GM12878 (cell line): ENCODE results near the gene GORASP1. TPM values are rescaled to one million over a fixed set of nuclear protein-coding genes. Genes with fewer than 3 reads are reported as not detected.

ENCODE experiments used
- BACH1 ChIP-seq: fragments of 450-650 bp; IDR thresholded peaks from 2 replicates; pipeline ENCODE4 v1.6.1; 2017; ENCODE audit warnings: mild to moderate bottlenecking, borderline replicate concordance
- CTCF ChIP-seq, 3 experiments: IDR thresholded peaks in 2 of 3; conservative IDR thresholded peaks in 1 of 3; 2 replicates each; pipeline ENCODE4 v1.5.1; 2011; ENCODE audit warnings: low read depth in 3 of 3, low read length in 3 of 3, mild to moderate bottlenecking in 3 of 3, control low read depth in 2 of 3, moderate library complexity in 2 of 3, inconsistent platforms in 1 of 3, mixed read lengths in 1 of 3; ENCODE audit not compliant: control insufficient read depth in 2 of 3, insufficient read depth in 1 of 3; ENCODE audit errors: extremely low read depth in 1 of 3
- HCFC1 ChIP-seq: fragments of 150-350 bp; IDR thresholded peaks from 2 replicates; pipeline ENCODE4 v1.6.1; 2014; ENCODE audit warnings: low read length
- RCOR1 ChIP-seq: conservative IDR thresholded peaks from 2 replicates; pipeline ENCODE4 v1.6.1; 2012; ENCODE audit warnings: low read depth, low read length, improper control_type of control experiment
- SUZ12 ChIP-seq: fragments of 200-600 bp; sonication (generic); IDR thresholded peaks from one replicate; pipeline ENCODE4 v1.6.1; 2018; ENCODE audit warnings: antibody characterized with exemption, mild to moderate bottlenecking; ENCODE audit not compliant: unreplicated experiment
- polyA plus RNA-seq, 11 experiments: library from polyadenylated mRNA; depleted of rRNA in 4 of 11; unstranded in 6 of 11; stranded (reverse) in 5 of 11; fragments of >200 nt; fragmentation: Nextera tagmentation in 4 of 11; fragmentation: Illumina TruSeq in 1 of 11; extraction: Ambion mirVana in 4 of 11; extraction: Trizol in 1 of 11; gene quantifications; 1 replicate in 1 of 11; 2 replicates in 10 of 11; pipeline versions ENCODE4 v1.2.1 to v1.2.3, GENCODE V29; 2011 to 2016; ENCODE audit warnings: inconsistent platforms in 2 of 11, missing spikeins in 2 of 11, low read depth in 1 of 11
- total RNA-seq, 4 experiments: library from RNA; depleted of rRNA in 3 of 4; stranded (reverse); fragments of >200 nt in 3 of 4; fragmentation: Illumina TruSeq in 1 of 4; extraction: Trizol in 1 of 4; gene quantifications; 2 replicates each; pipeline versions ENCODE4 v1.2.1 to v1.2.3, GENCODE V29; 2013 to 2021
- TF ChIP-seq, protein P1 (sequence below): fragments of 450-650 bp; formaldehyde crosslinking; IDR thresholded peaks from 2 replicates; pipeline ENCODE4 v1.4.0; 2020; ENCODE audit warnings: mild to moderate bottlenecking, moderate library complexity
- TF ChIP-seq, protein P2 (sequence below): fragments of 450-650 bp; IDR thresholded peaks from 2 replicates; pipeline ENCODE4 v1.6.1; 2016; ENCODE audit warnings: mild to moderate bottlenecking
- TF ChIP-seq, protein P3 (sequence below): IDR thresholded peaks from 2 replicates; pipeline ENCODE4 v1.6.1; 2012; ENCODE audit warnings: low read depth, low read length, improper control_type of control experiment

The GORASP1 gene
- total and polyA plus RNA-seq, 10 of the 15 experiments (the other 5 are each of a cell fraction or from before 2014, with no cell fraction given) = 3.6 to 32.7 (median 23.2) TPM

DNA sequence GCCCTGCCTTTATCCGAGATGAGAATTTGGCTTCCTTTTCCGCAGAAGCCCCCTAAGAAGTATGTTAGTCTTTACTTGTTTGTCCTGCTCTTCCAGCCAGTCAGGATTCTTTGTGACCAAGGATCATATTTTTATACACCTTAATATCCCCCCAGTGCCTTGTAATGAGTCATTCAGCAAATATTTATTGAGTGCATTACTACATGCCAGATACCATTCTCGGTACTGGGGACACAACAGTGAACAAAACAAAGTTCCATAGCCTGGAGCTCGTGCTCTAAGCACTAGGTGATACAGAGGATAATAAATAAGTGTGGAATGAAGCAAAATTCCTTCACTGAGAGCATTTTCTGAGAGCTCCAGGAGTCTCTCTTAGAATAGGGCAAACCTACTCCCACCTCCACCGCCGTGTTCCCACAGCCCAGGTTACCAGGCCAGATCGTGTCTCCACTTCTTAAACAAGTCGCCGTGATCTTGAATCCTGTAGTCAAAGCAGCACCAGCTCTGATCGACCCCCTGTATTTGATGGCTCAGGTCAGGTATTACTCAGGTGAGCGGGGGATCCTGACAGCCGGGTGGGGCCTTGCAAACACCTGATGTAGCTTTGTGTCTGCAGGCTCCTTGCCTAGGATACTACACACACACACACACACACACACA, 18.5 kb upstream of the GORASP1 start (continued):
- TF ChIP-seq CTCF (IDR thresholded peaks at IDR 0.05 in 2 of 3, conservative IDR thresholded peaks at IDR 0.05 in 1 of 3; ENCODE audit: control insufficient read depth in 2 of 3, extremely low read depth in 1 of 3, insufficient read depth in 1 of 3, low read depth in 3 of 3, low read length in 3 of 3) (no peak), SUZ12 (no peak), RCOR1 (no peak), BACH1 (no peak), HCFC1 (no peak)
- TF ChIP-seq, protein P1, sequence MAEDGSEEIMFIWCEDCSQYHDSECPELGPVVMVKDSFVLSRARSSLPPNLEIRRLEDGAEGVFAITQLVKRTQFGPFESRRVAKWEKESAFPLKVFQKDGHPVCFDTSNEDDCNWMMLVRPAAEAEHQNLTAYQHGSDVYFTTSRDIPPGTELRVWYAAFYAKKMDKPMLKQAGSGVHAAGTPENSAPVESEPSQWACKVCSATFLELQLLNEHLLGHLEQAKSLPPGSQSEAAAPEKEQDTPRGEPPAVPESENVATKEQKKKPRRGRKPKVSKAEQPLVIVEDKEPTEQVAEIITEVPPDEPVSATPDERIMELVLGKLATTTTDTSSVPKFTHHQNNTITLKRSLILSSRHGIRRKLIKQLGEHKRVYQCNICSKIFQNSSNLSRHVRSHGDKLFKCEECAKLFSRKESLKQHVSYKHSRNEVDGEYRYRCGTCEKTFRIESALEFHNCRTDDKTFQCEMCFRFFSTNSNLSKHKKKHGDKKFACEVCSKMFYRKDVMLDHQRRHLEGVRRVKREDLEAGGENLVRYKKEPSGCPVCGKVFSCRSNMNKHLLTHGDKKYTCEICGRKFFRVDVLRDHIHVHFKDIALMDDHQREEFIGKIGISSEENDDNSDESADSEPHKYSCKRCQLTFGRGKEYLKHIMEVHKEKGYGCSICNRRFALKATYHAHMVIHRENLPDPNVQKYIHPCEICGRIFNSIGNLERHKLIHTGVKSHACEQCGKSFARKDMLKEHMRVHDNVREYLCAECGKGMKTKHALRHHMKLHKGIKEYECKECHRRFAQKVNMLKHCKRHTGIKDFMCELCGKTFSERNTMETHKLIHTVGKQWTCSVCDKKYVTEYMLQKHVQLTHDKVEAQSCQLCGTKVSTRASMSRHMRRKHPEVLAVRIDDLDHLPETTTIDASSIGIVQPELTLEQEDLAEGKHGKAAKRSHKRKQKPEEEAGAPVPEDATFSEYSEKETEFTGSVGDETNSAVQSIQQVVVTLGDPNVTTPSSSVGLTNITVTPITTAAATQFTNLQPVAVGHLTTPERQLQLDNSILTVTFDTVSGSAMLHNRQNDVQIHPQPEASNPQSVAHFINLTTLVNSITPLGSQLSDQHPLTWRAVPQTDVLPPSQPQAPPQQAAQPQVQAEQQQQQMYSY (CRISPR knock-in tag) = no peak
- TF ChIP-seq, protein P2, sequence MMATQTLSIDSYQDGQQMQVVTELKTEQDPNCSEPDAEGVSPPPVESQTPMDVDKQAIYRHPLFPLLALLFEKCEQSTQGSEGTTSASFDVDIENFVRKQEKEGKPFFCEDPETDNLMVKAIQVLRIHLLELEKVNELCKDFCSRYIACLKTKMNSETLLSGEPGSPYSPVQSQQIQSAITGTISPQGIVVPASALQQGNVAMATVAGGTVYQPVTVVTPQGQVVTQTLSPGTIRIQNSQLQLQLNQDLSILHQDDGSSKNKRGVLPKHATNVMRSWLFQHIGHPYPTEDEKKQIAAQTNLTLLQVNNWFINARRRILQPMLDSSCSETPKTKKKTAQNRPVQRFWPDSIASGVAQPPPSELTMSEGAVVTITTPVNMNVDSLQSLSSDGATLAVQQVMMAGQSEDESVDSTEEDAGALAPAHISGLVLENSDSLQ = no peak
- TF ChIP-seq, protein P3, sequence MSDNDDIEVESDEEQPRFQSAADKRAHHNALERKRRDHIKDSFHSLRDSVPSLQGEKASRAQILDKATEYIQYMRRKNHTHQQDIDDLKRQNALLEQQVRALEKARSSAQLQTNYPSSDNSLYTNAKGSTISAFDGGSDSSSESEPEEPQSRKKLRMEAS = no peak
